Colonic mucosa (tissue), 4 donors: ENCODE measurements around the gene MDM4. TPM values are rescaled to one million over a fixed set of nuclear protein-coding genes. Genes with fewer than 3 reads are reported as not detected.

Experiments used
- DNase-seq: peaks from one replicate; pipeline ENCODE4 v3.0.0-alpha.2; 2020
- H3K27ac ChIP-seq: fragments of 200-600 bp; one replicate; pipeline ENCODE4 v1.8.0; 2021
- H3K27me3 ChIP-seq: fragments of 200-600 bp; one replicate; pipeline ENCODE4 v1.8.0; 2021
- H3K36me3 ChIP-seq: fragments of 200-600 bp; one replicate; pipeline ENCODE4 v1.8.0; 2021
- H3K4me1 ChIP-seq: fragments of 200-600 bp; one replicate; pipeline ENCODE4 v1.8.0; 2021; ENCODE audit warnings: mild to moderate bottlenecking
- H3K4me3 ChIP-seq: fragments of 200-600 bp; one replicate; pipeline ENCODE4 v1.8.0; 2021
- H3K9ac ChIP-seq, 2 donors: one replicate each; pipeline ENCODE4 v1.7.0; 2013; ENCODE audit warnings: control low read depth in 2 of 2, low read depth in 2 of 2, low read length in 2 of 2
- H3K9me3 ChIP-seq: fragments of 200-600 bp; one replicate; pipeline ENCODE4 v1.8.0; 2021
- CTCF ChIP-seq: fragments of 200-600 bp; IDR thresholded peaks from one replicate; pipeline ENCODE4 v1.8.0; 2022; ENCODE audit warnings: antibody characterized with exemption, mild to moderate bottlenecking
- intact Hi-C: fragments of 100-400 bp; cut with DNase I; formaldehyde crosslinking; loops from one replicate; pipeline ENCODE4 v1.14.1; 2022
- total RNA-seq, 2 donors: library from RNA; stranded (reverse); fragmentation: NEBNext Ultra II Directional in 1 of 2; extraction: Animal tissue kit (Norgen Biotek cat#: 25700) in 1 of 2; gene quantifications; one replicate each; pipeline ENCODE4 v1.2.1, GENCODE V29; 2021
- donor health status: healthy.
- donor health status: DM: no; HTN: no; CAD: no.
- donor health status: DM: no; HTN: no; CAD: no.

Gene MDM4
- total RNA-seq, 2 donors from 2014 or later, result 43.7 to 49.8 TPM

GRCh38 chr1:204563307-204563706 lies 47.1 kb downstream of the MDM4 start:
- DNase-seq, result no peak
- Histone ChIP-seq H3K36me3 (no peaks in the 10 kb centered on the region), H3K4me1 (no peaks in the 10 kb centered on the region), H3K27me3 (no peaks in the 10 kb centered on the region), H3K4me3 (no peak overlapping the region), H3K9me3 (no peaks in the 10 kb centered on the region), H3K27ac (no peak overlapping the region), H3K9ac (no peak overlapping the region)
- no peak for TF ChIP-seq CTCF
- intact Hi-C loops, result loop anchor here (10.0 kb wide), 1 partner anchor 381 kb away; no protein-coding TSS in a partner anchor

- no peaks in the 10 kb centered on the region for H3K9me3 ChIP-seq
- H3K4me1 ChIP-seq, result no peaks in the 10 kb centered on the region
- no peak for DNase-seq
- H3K4me3 ChIP-seq, result no peak overlapping the region
- H3K9ac ChIP-seq, result no peak overlapping the region
- intact Hi-C loops, result loop anchor here (2.0 to 10.0 kb wide), 2 partner anchors 199 to 381 kb away; no protein-coding TSS in a partner anchor
- H3K27ac ChIP-seq, result no peak overlapping the region
- no peak for TF ChIP-seq CTCF
- no peaks in the 10 kb centered on the region for H3K36me3 ChIP-seq
- no peaks in the 10 kb centered on the region for H3K27me3 ChIP-seq
These were observed 47.6 kb downstream of the MDM4 start for GRCh38 chr1:204563780-204564179.

GRCh38 chr1:204564835-204565234 lies 48.6 kb downstream of the MDM4 start:
- Histone ChIP-seq H3K9me3 (no peaks in the 10 kb centered on the region), H3K36me3 (no peaks in the 10 kb centered on the region), H3K9ac (no peak overlapping the region), H3K4me3 (no peak overlapping the region), H3K4me1 (no peaks in the 10 kb centered on the region), H3K27ac (no peak overlapping the region), H3K27me3 (no peaks in the 10 kb centered on the region)
- intact Hi-C loops, result loop anchor here (2.0 to 10.0 kb wide), 2 partner anchors 198 to 380 kb away; no protein-coding TSS in a partner anchor
- no peak for TF ChIP-seq CTCF
- no peak for DNase-seq

GRCh38 chr1:204565617-204566582 lies 49.7 kb downstream of the MDM4 start:
- H3K9me3 ChIP-seq, result no peaks in the 10 kb centered on the region
- no peaks in the 10 kb centered on the region for H3K36me3 ChIP-seq
- DNase-seq, result peak; percentile 48
- intact Hi-C loops, result loop anchor here (2.0 to 10.0 kb wide), 3 partner anchors 197 to 379 kb away; no protein-coding TSS in a partner anchor
- H3K9ac ChIP-seq, result no peak overlapping the region
- H3K27me3 ChIP-seq, result no peaks in the 10 kb centered on the region
- H3K27ac ChIP-seq, result no peak overlapping the region
- H3K4me1 ChIP-seq, result no peaks in the 10 kb centered on the region
- H3K4me3 ChIP-seq, result no peak overlapping the region
- peak; percentile 66 for TF ChIP-seq CTCF

GRCh38 chr1:204566583-204566955 lies 50.4 kb downstream of the MDM4 start:
- Histone ChIP-seq H3K4me3 (no peak overlapping the region), H3K4me1 (no peaks in the 10 kb centered on the region), H3K9ac (no peak overlapping the region), H3K36me3 (no peaks in the 10 kb centered on the region), H3K27ac (no peak overlapping the region), H3K27me3 (no peaks in the 10 kb centered on the region), H3K9me3 (no peaks in the 10 kb centered on the region)
- no peak for TF ChIP-seq CTCF
- intact Hi-C loops, result loop anchor here (2.0 to 10.0 kb wide), 2 partner anchors 240 to 378 kb away; no protein-coding TSS in a partner anchor
- DNase-seq, result no peak
